HG03066 (cell line): Measurements from ENCODE around the gene CDH7.
A peak's percentile ranks its signal among the peaks of the same experiment; 100 is the strongest.

ENCODE experiments used
- ATAC-seq: cut with Tn5 transposase; IDR thresholded peaks from one replicate; pipeline ENCODE4 v1.9.1; 2021; ENCODE audit warnings: low read depth; ENCODE audit not compliant: unreplicated experiment

CDH7 gene

DNA sequence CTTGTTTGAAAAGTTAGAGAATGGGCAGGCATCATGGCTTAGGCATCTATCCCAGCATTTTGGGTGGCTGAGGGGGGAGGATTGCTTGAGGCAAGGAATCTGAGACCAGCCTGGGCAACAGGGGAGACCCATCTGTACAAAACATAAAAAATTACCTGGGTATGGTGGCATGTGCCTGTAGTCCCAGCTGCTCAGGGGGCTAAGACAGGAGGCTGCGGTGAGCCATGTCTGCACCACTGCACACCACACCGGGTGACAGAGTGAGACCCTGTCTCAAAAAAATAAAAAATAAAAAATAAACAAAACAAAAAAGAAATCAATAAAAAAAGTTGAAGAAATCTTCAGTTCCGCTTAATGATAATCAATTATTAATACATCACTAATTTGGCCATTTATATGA lies 146.5 kb downstream of the CDH7 start:
- no peak for ATAC-seq

DNA sequence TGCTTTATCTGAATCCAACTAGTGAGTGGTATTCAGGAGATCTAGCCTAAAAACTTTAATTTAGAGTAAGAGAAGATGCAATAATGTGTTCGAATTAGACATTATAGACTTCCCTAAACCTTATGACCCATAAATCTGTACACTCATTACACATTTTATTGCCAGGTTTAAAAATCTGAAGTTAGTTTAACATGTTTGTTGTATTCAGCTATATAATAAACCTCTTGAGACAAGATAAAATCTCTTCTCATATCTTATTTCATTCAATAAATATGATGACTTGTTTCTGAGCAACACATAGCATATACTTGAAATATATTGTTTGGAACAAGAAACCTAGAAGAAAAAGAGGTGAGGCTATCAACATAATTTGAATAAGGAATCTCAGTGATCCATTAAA lies 150.7 kb downstream of the CDH7 start:
- ATAC-seq, result no peak

DNA sequence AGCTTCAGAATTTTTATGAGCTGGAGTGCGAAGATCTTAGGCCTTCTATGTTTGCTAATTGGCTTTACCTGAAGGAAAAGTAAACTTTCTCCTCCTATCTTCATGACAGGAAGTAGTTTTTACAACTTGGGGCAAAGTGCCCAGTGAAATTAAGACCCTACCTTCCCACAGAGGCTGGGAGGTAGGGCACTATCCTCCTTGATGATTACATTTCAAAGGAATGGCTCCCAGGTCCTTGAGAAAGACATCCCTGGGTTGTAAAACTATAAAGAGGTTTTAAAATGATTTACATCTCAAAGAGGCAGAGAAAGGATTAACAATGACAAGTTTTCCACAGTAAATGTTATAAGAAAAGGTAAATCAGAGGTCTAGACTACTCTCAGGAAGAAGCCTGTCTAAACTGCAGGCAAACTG lies 155.8 kb downstream of the CDH7 start:
- ATAC-seq, result no peak

DNA sequence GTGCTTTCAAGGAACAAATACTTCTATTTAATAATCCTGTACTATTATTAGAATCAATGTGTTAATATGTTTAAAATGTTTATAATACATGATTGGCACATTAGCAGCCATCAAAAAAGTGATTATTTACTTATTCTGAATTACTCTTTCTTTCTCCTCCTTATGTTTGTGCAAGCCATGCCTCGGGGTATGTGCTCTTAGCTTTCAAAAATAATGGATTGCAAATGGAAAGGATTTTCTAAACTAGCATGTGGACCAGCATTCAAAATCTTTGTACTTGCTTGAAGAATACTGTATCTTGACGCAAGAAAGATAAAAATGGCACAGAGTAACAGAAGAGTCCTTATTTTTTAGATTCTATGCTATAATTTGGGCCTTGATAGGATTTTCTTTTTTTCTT lies 156.5 kb downstream of the CDH7 start:
- ATAC-seq, result no peak

DNA sequence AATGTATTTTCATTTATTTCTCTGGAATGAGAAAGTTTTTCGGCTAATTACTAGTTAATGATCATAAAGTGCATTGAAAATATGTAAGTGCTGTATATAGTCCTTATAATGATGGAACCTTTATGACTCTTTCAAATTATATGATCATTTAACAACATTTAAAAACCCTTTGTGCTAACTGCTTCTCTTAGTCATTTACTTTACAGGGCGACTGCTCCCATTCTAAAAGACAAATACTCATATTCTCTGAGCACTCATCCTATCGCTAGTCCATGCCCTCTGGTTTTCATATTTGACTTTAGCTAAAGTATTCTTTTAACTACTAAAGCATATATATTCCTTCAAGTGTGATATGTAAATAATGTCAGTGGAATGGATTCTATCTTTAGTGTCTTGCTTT lies 168.2 kb downstream of the CDH7 start:
- no peak for ATAC-seq

DNA sequence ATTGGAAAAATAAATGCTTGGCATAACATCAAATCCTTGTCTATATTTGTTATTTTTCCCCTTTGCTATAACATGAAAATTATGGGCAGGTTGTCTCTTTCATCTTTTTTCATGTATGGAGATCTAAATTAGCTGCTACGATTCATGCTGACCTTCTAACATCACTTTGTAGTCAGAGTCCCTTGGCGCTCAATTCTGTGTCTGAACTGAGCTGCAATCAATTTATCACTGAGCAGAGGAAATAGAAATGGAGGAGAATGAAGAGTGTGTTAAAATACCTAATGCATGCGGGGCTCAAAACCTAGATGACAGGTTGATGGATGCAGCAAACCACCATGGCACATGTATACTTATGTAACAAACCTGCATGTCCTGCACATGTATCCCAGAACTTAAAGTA lies 168.9 kb downstream of the CDH7 start:
- ATAC-seq, result no peak

DNA sequence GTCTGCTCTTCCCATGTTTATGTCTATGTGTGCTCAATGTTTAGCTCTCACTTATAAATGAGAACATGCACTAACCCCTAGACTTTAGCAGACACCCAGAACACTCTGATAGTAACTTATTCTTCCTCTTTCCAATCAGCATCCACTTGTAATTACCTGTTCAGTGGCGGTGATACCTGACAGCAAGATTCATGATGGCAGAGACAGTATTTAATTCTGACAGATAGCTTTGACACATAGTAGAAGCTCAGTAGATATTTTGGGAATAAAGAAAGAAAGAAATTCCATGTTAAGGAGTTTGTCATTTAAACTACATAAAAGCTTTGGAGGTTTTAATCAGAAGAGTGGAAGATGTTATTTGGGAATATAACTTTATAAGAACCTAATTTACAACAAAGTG lies 171.3 kb downstream of the CDH7 start:
- ATAC-seq, result no peak

DNA sequence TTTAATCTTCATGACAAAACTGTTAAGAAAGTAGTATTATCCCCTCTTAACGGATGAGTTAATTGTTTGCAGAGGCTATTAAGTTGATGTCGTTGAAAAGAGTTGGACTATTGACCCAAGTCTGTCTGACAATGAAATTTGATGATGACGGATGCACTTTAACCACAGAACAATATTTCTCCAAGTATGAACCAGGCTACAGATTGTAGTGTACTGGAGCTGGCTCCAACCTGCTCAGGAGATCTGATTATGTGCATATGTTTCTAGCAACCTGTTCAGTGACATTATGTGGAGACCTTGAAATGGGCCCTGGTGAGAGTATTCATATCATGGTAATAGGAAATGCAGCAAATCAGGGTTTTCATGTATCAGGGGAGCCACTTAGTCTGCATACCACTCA lies 174.1 kb downstream of the CDH7 start:
- ATAC-seq, result no peak

DNA sequence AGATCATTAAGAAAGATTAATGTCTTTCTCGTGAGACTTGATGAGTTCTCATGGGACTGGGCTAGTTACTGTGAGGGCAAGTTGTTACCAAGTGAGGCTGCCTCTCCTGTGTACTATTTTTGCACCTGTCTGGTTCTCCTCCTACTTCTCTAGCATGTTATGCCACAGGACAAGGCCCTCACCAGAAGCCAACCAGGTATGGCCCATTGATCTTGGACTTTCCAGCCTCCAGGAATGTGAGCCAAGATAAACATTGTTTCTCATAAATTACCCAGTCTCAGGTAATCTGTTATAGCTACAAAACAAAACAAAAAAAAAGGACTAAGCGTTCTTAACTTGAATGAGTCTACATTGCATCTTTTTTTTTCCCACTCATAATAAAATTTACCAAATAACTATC lies 184.1 kb downstream of the CDH7 start:
- ATAC-seq, result no peak

DNA sequence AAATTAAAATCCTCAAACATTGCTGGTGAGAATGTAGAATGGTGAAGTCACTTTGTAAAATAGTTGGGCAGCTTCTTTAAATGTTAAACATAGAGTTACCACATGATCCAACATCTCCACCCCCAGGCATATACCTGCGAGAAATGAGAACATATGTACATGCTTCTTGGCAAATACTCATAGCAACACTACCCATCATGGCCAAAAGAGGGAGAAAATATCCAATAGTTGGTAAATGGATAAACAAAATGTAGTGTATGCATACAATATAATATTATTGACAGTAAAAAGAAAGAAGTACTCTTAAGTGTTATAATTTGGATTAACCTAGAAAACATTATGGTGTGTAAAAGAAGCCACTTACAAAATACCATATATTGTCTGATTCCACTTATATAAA lies 185.9 kb downstream of the CDH7 start:
- no peak for ATAC-seq

DNA sequence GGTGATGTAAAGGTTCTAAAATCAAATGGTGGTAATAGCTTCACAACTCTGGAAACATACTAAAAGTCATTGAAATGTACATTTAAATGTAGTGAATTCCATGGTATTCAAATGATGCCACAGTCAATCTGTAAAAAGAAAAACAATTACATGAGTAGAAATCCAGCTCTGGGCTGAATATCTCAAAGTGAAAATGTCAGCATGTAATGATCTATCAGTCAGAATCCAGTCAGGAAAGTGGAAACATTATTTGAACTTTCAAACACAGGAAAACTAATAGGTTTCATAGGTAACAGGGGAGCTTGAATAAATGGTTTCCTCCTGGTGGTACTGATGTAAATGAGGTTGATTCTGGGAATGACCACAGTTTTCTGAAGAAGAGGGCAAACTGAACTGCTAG lies 186.4 kb downstream of the CDH7 start:
- no peak for ATAC-seq

DNA sequence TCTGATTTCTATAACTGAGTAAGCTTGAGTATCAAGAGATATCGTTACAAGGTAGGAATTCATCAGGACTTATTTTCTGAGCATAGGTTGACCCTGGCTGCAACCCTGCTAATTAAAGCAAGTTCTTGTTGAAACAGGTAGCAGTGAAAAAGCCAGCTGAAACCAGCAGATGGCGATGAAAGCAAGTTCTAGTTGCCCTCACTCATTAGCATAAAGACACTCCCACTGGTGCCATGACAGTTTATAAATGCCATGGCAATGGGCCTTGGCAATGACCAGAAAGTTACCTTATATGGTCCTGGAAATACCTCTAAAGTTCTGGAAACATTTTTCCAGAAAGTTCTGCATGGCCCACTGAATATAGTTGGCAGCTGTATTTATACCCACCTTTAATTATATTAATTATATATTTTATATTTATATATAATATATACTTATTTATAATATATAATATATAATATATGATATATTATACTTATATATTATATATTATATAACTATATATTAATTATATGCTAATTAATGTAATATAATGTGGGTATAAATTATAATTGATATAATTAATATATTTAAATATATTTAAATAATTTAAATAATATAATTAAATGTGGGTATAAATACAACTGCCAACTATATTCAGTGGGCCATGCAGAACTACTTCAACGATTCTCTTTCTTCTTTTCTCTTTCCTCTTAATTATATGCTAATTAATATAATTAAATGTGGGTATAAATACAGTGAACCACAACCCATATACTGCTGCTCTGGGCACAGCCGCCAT lies 188.0 kb downstream of the CDH7 start:
- ATAC-seq, result peak; percentile 80
